Fibroblast of the aortic adventitia (primary cell): Measurements from ENCODE around the gene PHLPP2. TPM values are rescaled to one million over a fixed set of nuclear protein-coding genes. Genes with fewer than 3 reads are reported as not detected.
"Not testable (repeated sequence)": the region's sequence is repeated elsewhere in the genome, so short reads cannot be mapped to it uniquely, and the experiment has no call there.

Source experiments
- DNase-seq: peaks from one replicate; pipeline ENCODE4 v3.0.0-alpha.2; 2010; ENCODE audit warnings: low read depth
- H3K4me3 ChIP-seq: 2 replicates; pipeline ENCODE4 v1.5.1; 2011; ENCODE audit warnings: low read depth, mild to moderate bottlenecking, control low read depth, low read length, moderate library complexity
- small RNA-seq: library from RNA; depleted of rRNA; stranded (forward); fragments of <200 nt; gene quantifications from one replicate; pipeline ENCODE3, GENCODE V24; 2012
- total RNA-seq: library from RNA; depleted of rRNA; stranded (reverse); fragments of >200 nt; gene quantifications from 2 replicates; pipeline ENCODE4 v1.2.3, GENCODE V29; 2012; ENCODE audit warnings: low replicate concordance
- TF ChIP-seq, protein P1 (sequence below): IDR thresholded peaks from 2 replicates; pipeline ENCODE4 v1.5.1; 2011; ENCODE audit warnings: mild to moderate bottlenecking, low read length, control low read depth, inconsistent platforms; ENCODE audit not compliant: insufficient read depth

The PHLPP2 gene
- total RNA-seq, 1 donor = 7.8 TPM

DNA sequence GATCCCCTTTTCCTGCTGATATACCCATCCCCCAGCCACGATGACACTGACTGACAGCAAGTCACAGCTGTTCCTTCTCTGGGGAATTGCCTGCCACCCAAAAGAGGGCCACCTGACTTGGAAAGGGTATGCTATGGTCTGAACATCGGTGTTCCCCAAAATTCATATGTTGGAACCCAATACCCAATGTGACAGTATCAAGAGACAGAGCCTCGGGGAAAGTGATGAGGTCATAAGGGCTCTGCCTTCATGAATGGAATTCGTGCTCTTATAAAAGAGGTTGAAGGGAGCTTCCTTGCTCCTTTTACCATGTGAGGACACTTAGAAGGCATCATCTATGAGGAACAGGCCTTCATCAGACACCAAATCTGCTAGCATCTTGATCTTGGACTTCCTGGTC lies 106.1 kb downstream of the PHLPP2 start:
- no peak for DNase-seq
- H3K4me3 ChIP-seq = no peak overlapping the region
- TF ChIP-seq, protein P1, sequence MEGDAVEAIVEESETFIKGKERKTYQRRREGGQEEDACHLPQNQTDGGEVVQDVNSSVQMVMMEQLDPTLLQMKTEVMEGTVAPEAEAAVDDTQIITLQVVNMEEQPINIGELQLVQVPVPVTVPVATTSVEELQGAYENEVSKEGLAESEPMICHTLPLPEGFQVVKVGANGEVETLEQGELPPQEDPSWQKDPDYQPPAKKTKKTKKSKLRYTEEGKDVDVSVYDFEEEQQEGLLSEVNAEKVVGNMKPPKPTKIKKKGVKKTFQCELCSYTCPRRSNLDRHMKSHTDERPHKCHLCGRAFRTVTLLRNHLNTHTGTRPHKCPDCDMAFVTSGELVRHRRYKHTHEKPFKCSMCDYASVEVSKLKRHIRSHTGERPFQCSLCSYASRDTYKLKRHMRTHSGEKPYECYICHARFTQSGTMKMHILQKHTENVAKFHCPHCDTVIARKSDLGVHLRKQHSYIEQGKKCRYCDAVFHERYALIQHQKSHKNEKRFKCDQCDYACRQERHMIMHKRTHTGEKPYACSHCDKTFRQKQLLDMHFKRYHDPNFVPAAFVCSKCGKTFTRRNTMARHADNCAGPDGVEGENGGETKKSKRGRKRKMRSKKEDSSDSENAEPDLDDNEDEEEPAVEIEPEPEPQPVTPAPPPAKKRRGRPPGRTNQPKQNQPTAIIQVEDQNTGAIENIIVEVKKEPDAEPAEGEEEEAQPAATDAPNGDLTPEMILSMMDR = no peak

DNA sequence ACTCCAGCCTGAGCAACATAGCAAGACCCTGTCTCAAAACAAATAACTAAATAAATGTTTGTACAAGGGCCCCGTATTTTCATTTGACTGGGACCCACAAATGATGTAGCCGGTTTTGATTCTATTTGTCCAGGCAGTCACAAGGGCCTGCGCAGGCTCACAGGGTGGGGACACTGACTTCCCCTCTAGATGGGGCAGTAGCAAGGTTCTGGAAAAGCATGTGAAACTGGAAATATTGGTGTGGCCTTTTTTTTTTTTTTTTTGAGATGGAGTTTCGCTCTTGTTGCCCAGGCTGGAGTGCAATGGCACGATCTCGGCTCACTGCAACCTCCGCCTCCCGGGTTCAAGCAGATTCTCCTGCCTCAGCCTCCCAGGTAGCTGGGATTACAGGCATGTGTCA lies 109.5 kb downstream of the PHLPP2 start:
- not testable (repeated sequence) for H3K4me3 ChIP-seq, DNase-seq

DNA sequence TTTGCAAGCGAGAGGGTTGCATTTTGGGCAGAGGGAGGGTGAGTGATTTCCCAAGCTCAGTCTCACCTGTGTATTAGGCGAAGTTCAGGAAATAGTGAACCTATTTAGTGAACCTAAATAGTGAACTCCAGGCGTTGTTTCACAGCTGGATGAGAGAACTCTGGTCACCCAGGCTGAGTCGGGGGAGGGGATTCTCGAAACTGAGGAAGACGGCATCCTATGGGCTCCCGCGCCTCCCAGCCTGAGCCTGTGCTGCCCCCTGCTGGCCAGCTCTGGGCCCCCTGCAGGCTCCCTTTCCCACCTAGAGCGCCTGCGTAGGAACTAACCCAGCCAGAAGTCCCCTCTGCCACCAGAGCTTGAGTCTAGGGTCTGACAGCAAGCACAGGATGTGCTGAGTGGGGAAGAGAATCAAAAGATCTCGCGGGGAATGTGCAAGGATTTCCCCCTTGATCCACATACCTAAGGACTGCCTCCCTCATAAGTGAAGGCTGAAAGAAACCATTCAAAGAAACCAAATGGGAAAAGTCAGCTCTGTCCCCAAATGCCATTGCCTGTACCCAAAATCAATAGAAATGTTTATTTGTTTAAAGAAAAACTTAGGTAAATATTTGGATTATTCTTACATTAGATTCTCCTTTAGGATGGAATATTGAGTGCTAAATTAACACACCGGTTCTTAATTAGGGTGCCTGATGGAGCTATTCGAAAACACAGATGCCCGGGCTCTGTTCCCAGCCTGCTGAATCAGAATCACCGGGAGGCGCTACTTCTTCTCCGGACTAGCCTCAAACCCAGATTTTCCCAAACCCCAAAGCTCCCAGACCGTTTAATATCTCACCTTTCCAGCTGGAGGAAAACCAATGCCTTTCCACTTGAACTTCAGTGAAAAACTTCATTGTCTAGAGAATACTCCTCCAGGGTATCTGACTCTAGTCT lies 113.3 kb downstream of the PHLPP2 start:
- DNase-seq = peak; percentile 46
- H3K4me3 ChIP-seq = no peak overlapping the region
- TF ChIP-seq, protein P1 = peak; percentile 96

DNA sequence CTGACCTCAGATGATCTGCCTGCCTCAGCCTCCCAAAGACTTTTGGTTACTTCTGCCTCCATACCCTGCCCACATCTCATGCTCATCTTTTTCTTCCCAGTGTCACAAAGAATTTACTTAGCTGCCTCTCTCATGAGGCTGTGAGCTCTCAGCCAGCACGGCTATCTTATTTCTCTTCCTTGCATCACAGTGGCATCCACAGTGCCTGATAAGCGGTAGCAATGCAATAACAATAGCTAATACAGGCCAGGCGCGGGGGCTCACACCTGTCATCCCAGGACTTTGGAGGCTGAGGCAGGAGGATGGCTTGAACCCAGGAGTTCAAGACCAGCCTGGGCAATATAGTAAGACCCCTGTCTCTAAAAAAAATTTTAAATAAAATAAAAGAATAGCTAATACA lies 114.1 kb downstream of the PHLPP2 start:
- TF ChIP-seq, protein P1 = no peak
- DNase-seq = peak; percentile 9
- H3K4me3 ChIP-seq = no peak overlapping the region

DNA sequence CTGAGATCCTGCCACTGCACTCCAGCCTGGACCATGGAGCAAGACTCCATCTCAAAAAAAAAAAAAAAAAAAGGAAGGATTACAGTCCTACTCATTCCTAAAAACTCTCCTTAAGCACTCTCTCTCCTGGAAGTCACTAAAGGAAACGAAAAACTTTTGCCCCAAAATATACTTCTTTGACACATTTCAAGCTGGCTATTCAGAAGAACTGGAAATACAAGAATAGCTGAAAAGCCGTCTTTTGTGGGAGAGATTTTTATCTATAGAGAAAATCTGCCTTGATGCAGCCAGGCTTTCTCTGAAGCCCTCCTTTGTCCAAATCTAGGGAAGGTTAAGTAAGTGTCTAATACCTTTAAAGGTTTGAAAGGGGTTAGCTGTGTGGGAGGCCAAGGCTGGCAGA lies 115.4 kb downstream of the PHLPP2 start:
- TF ChIP-seq, protein P1 = no peak
- H3K4me3 ChIP-seq = no peak overlapping the region
- no peak for DNase-seq

DNA sequence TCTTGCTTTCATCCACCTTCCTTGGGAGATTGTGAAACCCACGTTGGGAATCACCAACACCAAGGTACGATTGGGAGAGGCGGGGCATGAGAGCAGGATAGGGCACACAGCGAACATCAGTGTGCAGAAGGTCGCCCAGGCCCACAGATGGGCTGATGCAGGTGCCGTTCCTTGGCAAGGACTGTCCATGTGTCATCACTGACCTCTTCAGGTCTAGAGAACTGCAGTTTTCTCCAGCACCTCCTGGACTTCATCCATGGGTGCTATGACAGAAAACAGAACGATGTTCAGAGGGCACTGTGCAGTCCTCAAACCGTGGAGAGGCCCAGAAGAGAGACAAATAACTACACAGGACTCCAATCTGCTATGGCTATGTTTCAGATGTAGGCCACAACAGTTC lies 123.7 kb downstream of the PHLPP2 start:
- no peak for DNase-seq
- no peak overlapping the region for H3K4me3 ChIP-seq
- TF ChIP-seq, protein P1 = no peak

DNA sequence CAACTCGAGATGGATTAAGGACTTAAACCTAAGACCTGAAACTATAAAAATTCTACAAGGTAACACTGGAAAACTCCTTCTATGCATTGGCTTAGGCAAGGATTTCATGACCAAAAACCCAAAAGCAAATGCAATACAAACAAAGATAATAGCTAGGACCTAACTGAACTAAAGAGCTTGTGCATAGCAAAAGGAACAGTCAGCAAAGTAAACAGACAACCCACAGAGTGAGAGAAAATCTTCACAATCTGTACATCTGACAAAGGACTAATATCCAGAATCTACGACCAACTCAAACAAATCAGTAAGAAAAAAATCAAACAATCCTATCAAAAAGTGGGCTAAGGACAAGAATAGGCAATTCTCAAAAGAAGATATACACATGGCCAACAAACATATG lies 126.1 kb downstream of the PHLPP2 start:
- not testable (repeated sequence) for DNase-seq, H3K4me3 ChIP-seq

DNA sequence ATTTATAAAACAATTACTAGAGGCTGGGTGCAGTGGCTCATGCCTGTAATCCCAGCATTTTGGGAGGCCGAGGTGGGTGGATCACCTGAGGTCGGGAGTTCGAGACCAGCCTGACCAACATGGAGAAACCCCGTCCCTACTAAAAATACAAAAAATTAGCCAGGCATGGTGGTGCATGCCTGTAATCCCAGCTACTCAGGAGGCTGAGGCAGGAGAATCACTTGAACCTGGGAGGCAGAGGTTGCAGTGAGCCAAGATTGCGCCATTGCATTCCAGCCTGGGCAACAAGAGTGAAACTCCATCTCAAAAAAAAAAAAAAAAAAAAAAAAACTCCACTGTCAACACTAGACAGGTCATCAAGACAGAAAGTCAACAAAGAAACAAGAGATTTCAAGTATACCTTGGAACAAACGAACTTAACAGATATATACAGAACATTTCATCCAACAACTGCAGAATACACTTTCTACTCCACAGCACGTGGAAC lies 129.1 kb downstream of the PHLPP2 start:
- H3K4me3 ChIP-seq, DNase-seq: not testable (repeated sequence)

Small RNA genes lying within 50 kb of the gene (small RNA-seq; reads per million reads assigned to genes)
- not detected for gene RNU6-208P
- not detected for gene SNORA70D
- gene SNORD71 = 2,432 reads per million, percentile 100 among the genes with 10 or more reads in this experiment

Other genes with a start within 250 kb of the PHLPP2 start
- 3.5 and 14.7 TPM in 2 replicates for gene ZNF19, start 235.4 kb downstream of the PHLPP2 start, total RNA-seq
- not detected in 2 replicates for gene CHST4, start 198.3 kb downstream of the PHLPP2 start, total RNA-seq
- not detected in 2 replicates for gene TAT, start 147.6 kb downstream of the PHLPP2 start, total RNA-seq
- not detected in 2 replicates for gene MARVELD3, start 98.5 kb downstream of the PHLPP2 start, total RNA-seq
- 80.5 and 146 TPM in 2 replicates for gene AP1G1, start 84.1 kb upstream of the PHLPP2 start, total RNA-seq
- gene ATXN1L, start 121.3 kb upstream of the PHLPP2 start, total RNA-seq = 8.3 and 16.0 TPM in 2 replicates
- gene ZNF821, start 159.5 kb upstream of the PHLPP2 start, total RNA-seq = 3.1 and 7.3 TPM in 2 replicates
- gene IST1, start 170.8 kb upstream of the PHLPP2 start, total RNA-seq = 172 and 273 TPM in 2 replicates